Measurements from ENCODE around the gene SDCCAG8.
"Not testable (repeated sequence)": the region's sequence is repeated elsewhere in the genome, so short reads cannot be mapped to it uniquely, and the experiment has no call there.

SDCCAG8 gene

DNA sequence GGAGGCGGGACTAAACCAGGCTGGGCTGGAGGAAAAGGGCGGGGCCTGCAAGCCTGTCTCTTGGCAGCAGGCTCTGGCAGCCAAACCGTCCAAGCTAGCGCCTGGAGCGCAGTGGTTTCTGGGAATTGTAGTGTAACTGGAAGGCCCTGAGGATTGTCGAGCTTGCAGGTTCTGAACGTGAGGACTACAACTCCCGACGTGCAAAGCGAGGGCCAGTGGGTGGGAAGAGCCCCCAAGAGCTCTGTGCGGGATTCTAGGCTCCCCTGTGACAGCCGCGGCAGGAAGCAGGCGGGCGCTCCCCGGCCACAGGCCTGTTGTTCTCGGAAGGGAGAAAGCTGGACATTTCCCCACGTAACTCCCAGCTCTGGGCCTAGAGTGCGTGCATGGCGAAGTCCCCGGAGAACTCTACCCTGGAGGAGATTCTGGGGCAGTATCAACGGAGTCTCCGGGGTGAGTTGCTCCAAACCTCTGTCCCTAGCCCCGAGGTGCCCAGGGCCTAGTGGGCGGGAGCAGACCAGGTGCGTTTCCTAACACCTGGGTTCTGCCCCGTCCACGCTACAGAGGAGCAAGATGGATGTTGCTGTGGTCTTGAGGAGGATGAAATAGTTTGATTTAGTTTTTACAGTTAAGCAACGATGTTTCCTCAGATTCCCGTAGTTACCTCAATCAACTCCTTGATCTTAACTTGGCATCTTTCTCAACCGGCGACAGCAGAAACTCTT lies at the start of gene SDCCAG8:
TSS of gene SDCCAG8 (plus strand) at position 251 of the 722 bp plus-strand sequence. CDS start at position 384, 133 bp downstream.
- peak; percentile 97 for DNase-seq

- not testable (repeated sequence) for DNase-seq
These were observed 43.9 kb upstream of the SDCCAG8 start for GRCh38 chr1:243211984-243212383.

GRCh38 chr1:243213045-243213787 lies 42.6 kb upstream of the SDCCAG8 start:
- no peak for DNase-seq

DNA sequence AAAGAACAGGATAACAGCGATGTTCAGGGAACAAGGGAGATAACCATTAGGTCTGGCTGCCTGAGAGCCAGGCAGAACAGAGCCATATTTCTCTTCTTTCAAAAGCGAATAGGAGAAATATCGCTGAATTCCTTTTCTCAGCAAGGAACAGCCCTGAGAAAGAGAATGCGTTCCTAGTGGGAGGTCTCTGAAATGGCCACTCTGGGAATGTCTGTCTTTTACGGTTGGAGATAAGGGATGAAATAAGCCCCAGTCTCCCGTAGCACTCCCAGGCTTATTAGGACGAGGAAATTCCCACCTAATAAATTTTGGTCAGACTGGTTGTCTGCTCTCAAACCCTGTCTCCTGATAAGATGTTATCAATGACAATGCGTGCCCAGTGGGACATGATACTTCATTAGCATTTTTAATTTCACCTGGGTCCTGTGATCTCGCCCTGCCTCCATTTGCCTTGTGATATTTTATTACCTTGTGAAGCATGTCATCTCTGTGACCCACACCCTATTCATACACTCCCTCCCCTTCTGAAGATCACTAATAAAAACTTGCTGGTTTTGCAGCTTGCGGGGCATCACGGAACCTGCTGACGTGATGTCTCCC lies 40.5 kb upstream of the SDCCAG8 start:
- not testable (repeated sequence) for DNase-seq

DNA sequence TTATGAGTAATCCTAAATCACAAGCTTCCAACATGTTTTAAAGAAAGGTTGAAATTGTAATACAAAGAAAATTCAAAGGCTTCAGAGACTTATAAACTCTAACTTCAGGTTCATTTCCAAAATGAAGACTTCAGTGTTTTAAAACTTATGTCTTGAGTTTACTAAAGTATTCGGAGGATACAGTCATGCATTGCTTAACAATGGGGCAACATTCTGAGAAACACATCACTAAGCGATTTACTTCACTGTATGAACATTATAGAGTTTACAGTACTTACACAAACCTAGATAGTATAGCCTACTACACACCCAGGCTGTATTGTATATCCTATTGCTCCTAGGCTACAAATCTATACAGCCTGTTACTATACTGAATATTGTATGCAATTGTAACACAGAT lies 39.1 kb upstream of the SDCCAG8 start:
- DNase-seq, result no peak

GRCh38 chr1:243217349-243217748 lies 38.5 kb upstream of the SDCCAG8 start:
- DNase-seq, result no peak

DNA sequence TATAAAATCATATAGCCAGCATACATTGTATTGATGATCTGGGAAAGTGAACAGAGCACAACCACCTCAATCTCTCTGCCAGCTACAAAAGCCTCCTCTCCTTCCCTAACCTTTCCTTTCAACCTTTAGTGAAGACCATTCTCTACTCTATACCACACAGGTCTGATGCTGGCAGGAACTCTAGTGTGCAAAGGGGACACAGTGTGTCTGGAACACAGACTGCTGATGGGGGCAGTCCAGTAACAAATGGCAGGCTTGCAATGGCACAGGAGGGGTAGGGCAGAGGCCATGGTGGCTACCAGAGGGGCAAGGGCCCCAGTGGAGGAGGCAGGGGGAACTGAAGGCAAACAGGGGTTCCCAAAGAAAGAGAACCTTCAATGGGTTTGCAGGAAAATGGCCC lies 37.8 kb upstream of the SDCCAG8 start:
- DNase-seq, result no peak

- DNase-seq, result no peak
These were observed 28.2 kb upstream of the SDCCAG8 start for GRCh38 chr1:243227622-243228021.

GRCh38 chr1:243229526-243229925 lies 26.3 kb upstream of the SDCCAG8 start:
- no peak for DNase-seq

- DNase-seq, result no peak
These were observed 24.9 kb upstream of the SDCCAG8 start for GRCh38 chr1:243230914-243231313.

GRCh38 chr1:243233908-243234307 lies 21.9 kb upstream of the SDCCAG8 start:
- no peak for DNase-seq

GRCh38 chr1:243234978-243235647 lies 20.7 kb upstream of the SDCCAG8 start:
- DNase-seq, result no peak

DNA sequence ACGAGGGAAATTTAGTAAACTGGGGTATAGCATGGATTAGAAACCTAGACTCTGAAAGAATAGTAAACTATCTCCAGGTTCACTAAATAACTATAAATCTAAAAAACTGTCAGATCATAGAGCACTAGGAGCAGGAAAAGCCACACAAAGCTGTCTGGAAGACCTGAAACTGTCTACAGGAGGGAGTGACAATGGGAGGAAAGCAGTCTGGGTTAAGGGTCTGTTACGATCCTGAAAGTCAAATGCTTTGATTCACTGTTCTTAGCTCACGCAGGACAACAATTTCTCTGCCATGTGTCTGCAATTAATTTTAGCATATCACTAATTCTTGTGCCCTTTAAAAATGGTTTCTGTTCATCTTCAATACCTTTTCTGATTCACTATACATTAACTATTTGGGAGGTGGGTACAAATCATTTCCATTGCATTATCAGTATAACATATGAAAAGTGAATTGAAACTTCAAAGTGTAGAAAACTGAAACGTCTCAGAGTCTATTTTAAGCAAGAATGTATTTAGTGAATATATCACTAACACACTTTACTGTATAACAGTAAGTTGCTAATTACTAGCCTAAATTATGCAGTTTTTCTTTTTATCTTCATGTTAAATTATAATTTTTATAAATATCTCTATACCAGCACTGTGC lies 19.1 kb upstream of the SDCCAG8 start:
- no peak for DNase-seq

DNA sequence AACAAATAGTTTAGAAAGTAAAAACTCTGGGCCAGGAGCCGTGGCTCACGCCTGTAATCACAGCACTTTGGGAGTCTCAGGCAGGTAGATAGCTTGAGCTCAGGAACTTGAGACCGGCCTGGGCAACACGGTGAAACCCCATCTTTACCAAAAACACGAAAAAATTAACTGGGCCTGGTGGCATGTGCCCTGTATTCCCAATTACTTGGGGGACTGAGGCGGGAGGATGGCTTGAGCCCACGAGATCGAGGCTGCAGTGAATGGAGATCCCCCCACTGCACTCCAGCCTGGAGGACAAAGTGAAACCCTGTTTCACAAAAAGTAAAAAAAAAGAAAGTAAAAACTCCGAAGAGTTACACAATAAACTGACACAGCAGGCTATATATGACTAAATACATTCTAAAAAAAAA lies 11.4 kb upstream of the SDCCAG8 start:
- DNase-seq, result no peak

GRCh38 chr1:243246916-243247315 lies 8.9 kb upstream of the SDCCAG8 start:
- no peak for DNase-seq

GRCh38 chr1:243247901-243248300 lies 7.9 kb upstream of the SDCCAG8 start:
- no peak for DNase-seq

DNA sequence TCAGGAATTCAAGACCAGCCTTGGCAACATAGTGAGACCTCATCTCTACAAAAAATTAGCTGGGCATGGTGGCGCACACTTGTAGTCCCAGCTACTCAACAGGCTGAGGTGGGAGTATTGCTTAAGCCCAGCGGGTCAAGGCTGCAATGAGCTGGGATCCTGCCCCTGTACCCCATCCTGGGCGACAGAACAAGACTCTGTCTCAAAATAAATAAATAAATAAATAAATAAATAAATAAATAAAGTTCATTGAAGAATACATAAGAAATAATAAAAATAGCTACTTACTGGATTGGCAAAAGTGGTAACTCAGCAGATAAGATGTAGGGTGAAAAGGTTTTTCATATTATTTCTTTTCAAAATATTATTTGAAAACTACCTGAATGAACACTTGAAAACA lies 6.6 kb upstream of the SDCCAG8 start:
- DNase-seq, result no peak

DNA sequence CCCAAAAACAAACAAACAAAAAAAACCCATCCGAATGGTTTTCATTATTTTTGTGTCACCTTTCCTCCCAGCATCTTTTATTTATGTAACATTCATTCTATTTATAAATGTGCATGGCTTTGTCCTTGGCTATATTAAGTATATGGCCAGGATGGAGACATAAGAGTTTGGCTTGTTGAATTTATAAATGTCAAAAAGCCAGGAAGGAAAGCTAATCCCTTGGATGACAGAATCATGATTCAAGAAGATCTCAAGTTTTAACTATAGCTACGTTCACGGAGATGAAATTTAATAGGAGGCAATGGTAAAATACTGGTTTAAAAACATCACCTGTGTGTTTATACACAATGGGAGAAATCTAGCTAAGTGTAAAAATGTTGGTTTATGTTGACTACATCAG lies 5.7 kb upstream of the SDCCAG8 start:
- no peak for DNase-seq

GRCh38 chr1:243251539-243251938 lies 4.3 kb upstream of the SDCCAG8 start:
- DNase-seq, result no peak

- no peak for DNase-seq
These were observed 2.5 kb upstream of the SDCCAG8 start for GRCh38 chr1:243253211-243253925.

- DNase-seq, result no peak
These were observed 2.0 kb upstream of the SDCCAG8 start for GRCh38 chr1:243253926-243254232.

- peak; percentile 60 for DNase-seq
These were observed 1.5 kb upstream of the SDCCAG8 start for GRCh38 chr1:243254233-243254926.
